Measurements from ENCODE around the gene ACE.

The ACE gene

GRCh38 chr17:63544467-63545301, 67.8 kb downstream of the ACE start:
- no peak for DNase-seq (ENCODE audit: low read depth)
- H3K4me3 ChIP-seq (replicated peaks; ENCODE audit: low read depth, low read length) = no peak overlapping the region
- no peak for TF ChIP-seq CTCF (IDR thresholded peaks at IDR 0.05; ENCODE audit: low read length, missing control alignments)

GRCh38 chr17:63546308-63547082, 69.6 kb downstream of the ACE start:
- no peak for DNase-seq (ENCODE audit: low read depth)
- TF ChIP-seq CTCF (IDR thresholded peaks at IDR 0.05; ENCODE audit: low read length, missing control alignments) = no peak
- no peak overlapping the region for H3K4me3 ChIP-seq (replicated peaks; ENCODE audit: low read depth, low read length)

DNA sequence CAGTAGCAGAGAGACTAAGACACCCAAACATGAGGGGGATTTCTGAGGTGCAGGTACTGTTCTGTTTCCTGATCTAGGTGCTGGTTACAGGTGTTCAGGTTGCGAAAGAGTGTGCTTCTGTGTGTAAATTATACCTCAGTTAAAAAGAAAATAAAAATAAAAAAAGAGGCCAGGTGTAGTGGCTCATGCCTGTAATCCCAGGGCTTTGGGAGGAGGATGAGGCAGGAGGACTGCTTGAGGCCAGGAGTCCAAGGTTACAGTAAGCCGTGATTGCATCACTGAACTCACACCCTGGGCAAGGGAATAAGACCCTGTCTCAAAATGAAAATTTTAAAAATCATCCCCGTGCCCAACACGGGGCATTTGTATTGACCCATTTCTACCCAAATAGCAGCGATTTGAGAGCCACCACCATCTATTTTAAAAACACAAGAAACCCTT, 70.2 kb downstream of the ACE start:
- TF ChIP-seq CTCF (IDR thresholded peaks at IDR 0.05; ENCODE audit: low read length, missing control alignments) = no peak
- no peak overlapping the region for H3K4me3 ChIP-seq (replicated peaks; ENCODE audit: low read depth, low read length)
- DNase-seq (ENCODE audit: low read depth) = no peak

All from fibroblast of pulmonary artery (primary cell).